ENCODE data around the gene ALX3. TPM values are rescaled to one million over a fixed set of nuclear protein-coding genes. Genes with fewer than 3 reads are reported as not detected.

ALX3 gene
- total RNA-seq, 4 donors from 2014 or later: not detected

- H3K36me3 ChIP-seq: no peaks in the 10 kb centered on the region
- H3K27ac ChIP-seq: no peak overlapping the region
- no peak for TF ChIP-seq EP300 (IDR thresholded peaks at IDR 0.05; ENCODE audit: low read depth)
- no peak for TF ChIP-seq POLR2A (IDR thresholded peaks at IDR 0.05)
- TF ChIP-seq CTCF (IDR thresholded peaks at IDR 0.05): no peak
- no peak for TF ChIP-seq POLR2AphosphoS5 (IDR thresholded peaks at IDR 0.05)
- intact Hi-C loops (cut with DNase I; ENCODE audit: low total_unique reads) (no loop called here), in situ Hi-C loops (cut with MboI; ENCODE audit: low pct_ligation_motif_present in 1 of 4, low pct_unique_long_range_greater_than_20kb in 1 of 4, low sequenced_read_pairs in 3 of 4) (no loop called here)
- no peaks in the 10 kb centered on the region for H3K4me1 ChIP-seq
- H3K27me3 ChIP-seq: peaks cover 33% of the 10 kb centered on the region
- DNase-seq: no peak
- WGBS, 2 donors (ENCODE audit: low coverage in 1 of 2): 76 to 100% methylated on average over 1 to 3 of the region's 3 CpGs
- H3K9me3 ChIP-seq: no peaks in the 10 kb centered on the region
- H3K4me3 ChIP-seq: no peak overlapping the region
Measured at GRCh38 chr1:110091791-110092190, 21.3 kb upstream of the ALX3 start.

GRCh38 chr1:110091381-110091780 lies 20.9 kb upstream of the ALX3 start:
- Histone ChIP-seq H3K4me3 (no peak overlapping the region), H3K36me3 (no peaks in the 10 kb centered on the region), H3K27ac (no peak overlapping the region), H3K9me3 (no peaks in the 10 kb centered on the region), H3K4me1 (no peaks in the 10 kb centered on the region), H3K27me3 (peaks cover 33% of the 10 kb centered on the region)
- in situ Hi-C loops (cut with MboI; ENCODE audit: low pct_ligation_motif_present in 1 of 4, low pct_unique_long_range_greater_than_20kb in 1 of 4, low sequenced_read_pairs in 3 of 4): no loop called here
- intact Hi-C loops (cut with DNase I; ENCODE audit: low total_unique reads): no loop called here
- DNase-seq: no peak
- no peak for TF ChIP-seq POLR2A (IDR thresholded peaks at IDR 0.05)
- TF ChIP-seq POLR2AphosphoS5 (IDR thresholded peaks at IDR 0.05): no peak
- no peak for TF ChIP-seq CTCF (IDR thresholded peaks at IDR 0.05)
- TF ChIP-seq EP300 (IDR thresholded peaks at IDR 0.05; ENCODE audit: low read depth): no peak
- WGBS, 2 donors (ENCODE audit: low coverage in 1 of 2): 60 to 78% methylated on average over 2 of the region's 2 CpGs

GRCh38 chr1:110089561-110090275 lies 19.2 kb upstream of the ALX3 start:
- in situ Hi-C loops (cut with MboI; ENCODE audit: low pct_ligation_motif_present in 1 of 4, low pct_unique_long_range_greater_than_20kb in 1 of 4, low sequenced_read_pairs in 3 of 4) (no loop called here), intact Hi-C loops (cut with DNase I; ENCODE audit: low total_unique reads) (no loop called here)
- Histone ChIP-seq H3K36me3 (no peaks in the 10 kb centered on the region), H3K27me3 (peaks cover 37% of the 10 kb centered on the region), H3K4me1 (peaks cover 0 to 3% (median 0%) of the 10 kb centered on the region in 4 donors), H3K27ac (no peak overlapping the region), H3K9me3 (no peaks in the 10 kb centered on the region), H3K4me3 (no peak overlapping the region)
- TF ChIP-seq POLR2A (IDR thresholded peaks at IDR 0.05): no peak
- TF ChIP-seq CTCF (IDR thresholded peaks at IDR 0.05): no peak
- no peak for TF ChIP-seq EP300 (IDR thresholded peaks at IDR 0.05; ENCODE audit: low read depth)
- TF ChIP-seq POLR2AphosphoS5 (IDR thresholded peaks at IDR 0.05): no peak
- 59% methylated on average over 7 of the region's 7 CpGs; no CpG with 5 or more reads in 1 of the 2 donors for WGBS, 2 donors (ENCODE audit: low coverage in 1 of 2)
- no peak for DNase-seq

GRCh38 chr1:110088739-110089316 lies 18.4 kb upstream of the ALX3 start:
- Histone ChIP-seq H3K27ac (no peak overlapping the region), H3K4me1 (peaks cover 1 to 11% (median 5%) of the 10 kb centered on the region in 4 donors), H3K4me3 (no peak overlapping the region), H3K9me3 (no peaks in the 10 kb centered on the region), H3K36me3 (no peaks in the 10 kb centered on the region), H3K27me3 (peaks cover 38% of the 10 kb centered on the region)
- no peak for DNase-seq
- TF ChIP-seq EP300 (IDR thresholded peaks at IDR 0.05; ENCODE audit: low read depth) (no peak), POLR2A (IDR thresholded peaks at IDR 0.05) (no peak), CTCF (IDR thresholded peaks at IDR 0.05) (no peak), POLR2AphosphoS5 (IDR thresholded peaks at IDR 0.05) (no peak)
- WGBS, 2 donors (ENCODE audit: low coverage in 1 of 2): 33 to 83% methylated on average over 1 to 10 of the region's 10 CpGs
- intact Hi-C loops (cut with DNase I; ENCODE audit: low total_unique reads) (no loop called here), in situ Hi-C loops (cut with MboI; ENCODE audit: low pct_ligation_motif_present in 1 of 4, low pct_unique_long_range_greater_than_20kb in 1 of 4, low sequenced_read_pairs in 3 of 4) (no loop called here)

Measured in transverse colon (tissue), 4 donors.